Lower lobe of right lung (tissue), 2 donors: ENCODE measurements around the gene RLBP1. TPM values are rescaled to one million over a fixed set of nuclear protein-coding genes. Genes with fewer than 3 reads are reported as not detected.
"Not testable (repeated sequence)": the region's sequence is repeated elsewhere in the genome, so short reads cannot be mapped to it uniquely, and the experiment has no call there.

Experiments
- ATAC-seq, 2 donors: fragments of 200-7000 bp; cut with Tn5 transposase; one replicate each; pipeline ENCODE4 v1.9.1; 2020 to 2022; ENCODE audit warnings: mild to moderate bottlenecking in 2 of 2, moderate library complexity in 2 of 2
- DNase-seq: peaks from one replicate; pipeline ENCODE4 v3.0.0-alpha.2; 2020
- H3K27ac ChIP-seq: fragments of 200-600 bp; one replicate; pipeline ENCODE4 v1.8.0; 2022
- H3K27me3 ChIP-seq: fragments of 200-600 bp; one replicate; pipeline ENCODE4 v1.8.0; 2022; ENCODE audit warnings: low read depth
- H3K36me3 ChIP-seq: fragments of 200-600 bp; one replicate; pipeline ENCODE4 v1.8.0; 2022; ENCODE audit warnings: mild to moderate bottlenecking
- H3K4me1 ChIP-seq: fragments of 200-600 bp; one replicate; pipeline ENCODE4 v1.8.0; 2022
- H3K4me3 ChIP-seq: fragments of 200-600 bp; one replicate; pipeline ENCODE4 v1.8.0; 2022; ENCODE audit warnings: mild to moderate bottlenecking
- H3K9me3 ChIP-seq: fragments of 200-600 bp; one replicate; pipeline ENCODE4 v1.8.0; 2022
- CTCF ChIP-seq: fragments of 200-600 bp; IDR thresholded peaks from one replicate; pipeline ENCODE4 v1.8.0; 2022; ENCODE audit warnings: antibody characterized with exemption, mild to moderate bottlenecking
- intact Hi-C: fragments of 100-400 bp; cut with DNase I; formaldehyde crosslinking; loops from one replicate; pipeline ENCODE4 v1.11.0; 2022
- long read RNA-seq: library from polyadenylated mRNA; unstranded; transcript quantifications from one replicate; pipeline ENCODE4 v2.0.0, GENCODE V29; 2021
- total RNA-seq: library from RNA; stranded (reverse); fragmentation: NEBNext Ultra II Directional; extraction: Animal tissue kit (Norgen Biotek cat#: 25700); gene quantifications from one replicate; pipeline ENCODE4 v1.2.1, GENCODE V29; 2021
- donor health status: DM: no; HTN: yes; CAD: no; lungs with severe emphysema.

RLBP1 gene
- not detected for total RNA-seq
- long read RNA-seq: 0 reads

DNA sequence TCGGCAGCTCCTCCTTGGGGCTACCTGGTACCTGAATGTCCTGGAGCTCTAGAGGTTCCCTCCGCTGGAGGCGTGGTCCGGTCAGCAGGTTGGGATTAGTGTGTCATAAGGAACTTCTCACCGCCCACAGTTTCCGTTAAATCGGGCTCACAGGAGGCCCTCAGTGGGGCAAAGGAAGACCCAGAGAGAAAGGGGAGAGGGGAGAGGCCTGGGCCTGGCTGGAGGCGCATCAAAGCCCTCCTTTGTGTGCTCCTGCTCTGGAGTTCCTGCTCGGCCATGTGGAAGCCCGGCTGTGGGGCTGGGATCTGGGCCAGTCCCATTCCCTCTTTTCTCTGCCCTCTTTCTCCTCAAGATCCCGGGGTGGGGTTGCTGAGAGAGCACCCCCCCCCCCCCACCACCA, at the start of gene RLBP1:
TSS of gene RLBP1 (minus strand) at position 37 of the 400 bp plus-strand sequence. CDS start 2,604 bp downstream, outside the sequence.
- Histone ChIP-seq H3K4me3 (no peak within 1 kb of the TSS), H3K9me3 (no peaks in the 10 kb centered on the region), H3K36me3 (no peaks in the 10 kb centered on the region), H3K27me3 (no peaks in the 10 kb centered on the region), H3K4me1 (no peaks in the 10 kb centered on the region), H3K27ac (no peak within 1 kb of the TSS)
- intact Hi-C loops: no loop called here
- no peak for DNase-seq
- no peak for ATAC-seq
- no peak for TF ChIP-seq CTCF

DNA sequence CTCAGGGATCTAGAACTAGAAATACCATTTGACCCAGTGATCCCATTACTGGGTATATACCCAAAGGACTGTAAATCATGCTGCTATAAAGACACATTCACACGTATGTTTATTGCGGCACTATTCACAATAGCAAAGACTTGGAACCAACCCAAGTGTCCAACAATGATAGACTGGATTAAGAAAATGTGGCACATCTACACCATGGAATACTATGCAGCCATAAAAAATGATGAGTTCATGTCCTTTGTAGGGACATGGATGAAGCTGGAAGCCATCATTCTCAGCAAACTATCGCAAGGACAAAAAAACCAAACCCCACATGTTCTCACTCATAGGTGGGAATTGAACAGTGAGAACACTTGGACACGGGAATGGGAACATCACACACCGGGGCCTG, 28.8 kb upstream of the RLBP1 start:
- H3K4me3 ChIP-seq, intact Hi-C loops, H3K4me1 ChIP-seq, H3K27me3 ChIP-seq, H3K9me3 ChIP-seq, DNase-seq, ATAC-seq, H3K36me3 ChIP-seq, H3K27ac ChIP-seq: not testable (repeated sequence)

DNA sequence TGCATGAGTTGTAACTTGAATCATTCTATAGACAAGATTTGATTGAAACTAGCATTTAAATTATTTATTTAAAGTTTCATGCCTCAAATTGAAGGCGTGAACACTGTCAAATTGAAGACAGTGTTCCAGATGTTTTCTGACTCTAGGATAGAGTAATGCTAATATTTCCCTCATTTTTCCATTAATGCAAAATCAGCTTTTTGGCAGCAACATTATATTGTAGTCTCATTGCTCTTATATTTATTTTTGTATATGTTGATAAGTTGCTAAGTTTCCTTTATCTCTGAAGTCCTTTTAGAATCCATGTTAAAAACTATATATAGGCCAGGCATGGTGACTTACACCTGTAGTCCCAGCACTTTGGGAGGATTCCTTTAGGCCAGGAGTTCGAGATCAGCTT, 27.2 kb upstream of the RLBP1 start:
- Histone ChIP-seq H3K27me3 (no peaks in the 10 kb centered on the region), H3K9me3 (no peaks in the 10 kb centered on the region), H3K4me1 (peaks cover 10% of the 10 kb centered on the region), H3K27ac (no peak overlapping the region), H3K4me3 (no peak overlapping the region), H3K36me3 (no peaks in the 10 kb centered on the region)
- no peak for DNase-seq
- intact Hi-C loops: no loop called here
- ATAC-seq: no peak
- TF ChIP-seq CTCF: no peak

DNA sequence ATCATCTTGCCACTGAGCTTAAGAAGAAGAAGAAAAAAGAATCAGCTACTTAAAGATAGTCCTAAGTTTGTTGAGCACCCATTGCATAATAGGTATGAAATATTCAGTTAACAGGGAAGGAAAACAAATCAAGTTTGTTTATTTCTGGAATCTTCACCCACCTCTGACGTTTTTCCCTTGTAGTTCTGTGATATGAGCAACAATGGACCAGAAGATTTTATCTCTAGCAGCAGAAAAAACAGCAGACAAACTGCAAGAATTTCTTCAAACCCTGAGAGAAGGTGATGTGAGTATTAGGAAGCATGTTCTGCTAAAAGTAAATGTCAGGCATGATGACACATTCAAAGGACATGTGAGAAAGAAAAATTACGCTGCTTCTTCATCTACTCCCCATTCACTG, 26.1 kb upstream of the RLBP1 start:
- no peak for DNase-seq
- Histone ChIP-seq H3K27me3 (no peaks in the 10 kb centered on the region), H3K27ac (no peak overlapping the region), H3K4me3 (no peak overlapping the region), H3K36me3 (no peaks in the 10 kb centered on the region), H3K4me1 (peaks cover 10% of the 10 kb centered on the region), H3K9me3 (no peaks in the 10 kb centered on the region)
- ATAC-seq: no peak
- TF ChIP-seq CTCF: no peak
- intact Hi-C loops: no loop called here

- no peak overlapping the region for H3K27ac ChIP-seq
- no peaks in the 10 kb centered on the region for H3K27me3 ChIP-seq
- H3K36me3 ChIP-seq: no peaks in the 10 kb centered on the region
- ATAC-seq (no peak), DNase-seq (no peak)
- no peak for TF ChIP-seq CTCF
- intact Hi-C loops: no loop called here
- H3K4me1 ChIP-seq: peaks cover 10% of the 10 kb centered on the region
- H3K9me3 ChIP-seq: no peaks in the 10 kb centered on the region
- peak overlapping the region; percentile 87 for H3K4me3 ChIP-seq
Observed at GRCh38 chr15:89244574-89244903, 23.2 kb upstream of the RLBP1 start.

- TF ChIP-seq CTCF: peak; percentile 53
- intact Hi-C loops: no loop called here
- Histone ChIP-seq H3K27me3 (no peaks in the 10 kb centered on the region), H3K4me3 (peak within 1 kb of the TSS; percentile 87), H3K4me1 (peaks cover 10% of the 10 kb centered on the region), H3K9me3 (no peaks in the 10 kb centered on the region), H3K27ac (peak within 1 kb of the TSS; percentile 67), H3K36me3 (no peaks in the 10 kb centered on the region)
- ATAC-seq (peak; percentile 99), DNase-seq (peak; percentile 98)
Observed at GRCh38 chr15:89243691-89244573, 22.6 kb upstream of the RLBP1 start, which contains the start of gene FANCI. FANCI (plus strand) TSS chr15:89243979; CDS start chr15:89247648, 3,669 bp downstream.
